NCI-H82 treated with DMSO at 0.1 percent for 48 hours (cell line): ENCODE results near the gene C2CD4D.
"Not testable (repeated sequence)": the region's sequence is repeated elsewhere in the genome, so short reads cannot be mapped to it uniquely, and the experiment has no call there.

Experiments
- DNase-seq: peaks from one replicate; lab custom pipeline; 2025; ENCODE audit not compliant: unreplicated experiment; lab: John Stamatoyannopoulos, UW

C2CD4D gene

DNA sequence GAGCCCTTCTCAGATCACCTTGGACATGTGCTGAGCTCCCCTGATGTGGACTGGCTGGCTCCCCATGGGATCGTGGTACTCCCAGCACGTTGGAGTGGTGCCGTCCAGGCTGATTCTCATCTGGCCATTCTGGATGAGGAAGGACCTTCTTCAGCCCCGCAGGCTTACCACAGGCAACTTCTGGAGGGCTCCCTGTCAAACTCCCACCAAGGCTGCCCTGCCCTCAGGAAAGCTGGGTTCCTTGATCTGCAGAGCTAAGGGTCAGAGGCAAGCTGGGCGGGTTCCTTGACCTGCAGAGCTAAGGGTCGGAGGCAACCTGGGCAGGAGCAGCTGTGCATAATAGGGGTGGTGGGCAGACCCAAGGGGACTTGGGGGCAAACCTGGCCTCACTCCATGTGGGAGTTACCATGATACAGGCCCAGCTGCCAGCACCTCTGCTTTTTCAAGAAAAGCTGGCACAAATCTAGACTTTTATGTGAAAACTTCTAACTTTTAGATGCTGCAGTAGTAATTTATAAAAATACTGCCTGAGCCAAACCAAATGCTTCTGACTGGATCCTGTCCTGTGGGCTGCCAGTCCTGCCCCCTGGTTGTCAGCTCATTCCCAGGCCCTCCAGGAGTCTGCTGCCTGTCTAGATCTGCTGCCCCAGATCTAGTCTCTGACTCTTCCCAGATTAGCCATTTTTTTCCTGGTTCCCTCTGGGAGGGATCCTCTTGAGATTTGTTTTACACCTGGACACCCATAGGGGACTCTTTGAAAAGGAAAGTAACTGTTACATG is 19.5 kb upstream of the C2CD4D start:
- no peak for DNase-seq

DNA sequence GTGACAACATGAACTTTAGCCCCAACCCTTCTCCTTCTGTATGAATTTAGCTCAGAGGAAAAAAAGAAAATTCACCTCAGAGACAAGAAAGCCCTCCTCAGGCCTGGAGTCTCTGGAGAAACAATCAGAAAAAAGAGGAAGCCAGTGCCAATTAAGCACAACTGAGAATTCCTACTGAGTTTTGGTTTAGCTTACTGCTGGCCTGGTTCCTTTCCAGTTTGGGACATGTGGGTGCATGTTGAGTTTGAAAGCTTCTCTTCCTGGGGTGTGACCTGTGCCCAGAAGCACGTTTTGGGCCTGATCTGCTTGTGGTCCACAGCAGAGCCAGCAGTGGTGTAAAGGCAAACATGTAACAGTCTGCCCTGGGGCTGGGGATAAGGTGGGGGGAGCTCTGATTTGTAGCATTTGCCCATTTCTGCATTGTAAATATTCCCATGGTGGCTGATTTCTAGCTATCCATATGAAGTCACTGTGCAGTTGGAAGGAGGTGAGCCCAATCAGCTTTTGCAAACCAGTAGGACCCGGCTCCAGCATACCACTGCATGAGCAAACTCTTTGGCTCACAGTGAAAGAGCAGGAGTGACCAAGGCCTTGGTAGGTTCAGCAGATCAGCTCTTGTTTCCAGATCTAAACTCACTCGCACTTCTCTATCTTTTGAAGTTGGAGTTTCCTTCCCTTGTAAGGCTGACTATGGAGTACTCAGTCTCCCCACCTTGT is 18.6 kb upstream of the C2CD4D start:
- DNase-seq: no peak

DNA sequence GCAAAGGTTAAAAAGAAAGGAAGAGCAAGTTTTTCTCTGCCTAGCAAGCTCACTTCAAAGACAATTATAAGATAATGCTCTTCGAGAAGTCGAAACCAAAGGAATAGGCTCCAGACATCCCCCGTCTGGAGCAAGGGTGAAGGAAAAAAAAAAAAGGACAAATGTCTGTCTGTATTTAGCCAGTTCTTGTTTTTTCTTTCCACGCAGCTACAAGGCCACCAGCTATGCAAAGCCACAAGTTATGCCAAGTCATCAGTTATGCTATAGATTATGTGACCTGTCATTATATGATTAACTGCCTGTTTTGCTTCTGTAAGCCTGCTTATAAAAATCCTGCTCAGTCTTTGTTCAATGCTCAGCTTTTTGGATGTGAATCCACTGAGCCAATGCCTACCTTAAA is 16.3 kb upstream of the C2CD4D start:
- DNase-seq: peak; percentile 33

DNA sequence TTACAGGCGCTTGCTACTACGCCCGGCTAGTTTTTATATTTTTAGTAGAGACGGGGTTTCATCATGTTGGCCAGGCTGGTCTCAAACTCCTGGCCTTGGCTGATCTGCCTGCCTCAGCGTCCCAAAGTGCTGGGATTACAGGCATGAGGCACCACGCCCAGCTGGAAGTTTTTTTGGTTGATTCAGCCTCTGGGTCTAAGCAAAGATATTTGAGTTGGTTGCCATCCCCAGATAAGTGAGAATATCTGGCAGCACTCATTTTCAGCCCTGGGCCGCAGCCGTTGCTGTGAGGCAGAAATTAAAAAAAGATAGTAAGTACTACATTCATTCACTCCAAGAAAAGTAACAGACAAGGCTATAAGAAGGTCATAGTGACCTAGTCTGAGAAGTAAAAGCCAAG is 15.9 kb upstream of the C2CD4D start:
- DNase-seq: not testable (repeated sequence)

DNA sequence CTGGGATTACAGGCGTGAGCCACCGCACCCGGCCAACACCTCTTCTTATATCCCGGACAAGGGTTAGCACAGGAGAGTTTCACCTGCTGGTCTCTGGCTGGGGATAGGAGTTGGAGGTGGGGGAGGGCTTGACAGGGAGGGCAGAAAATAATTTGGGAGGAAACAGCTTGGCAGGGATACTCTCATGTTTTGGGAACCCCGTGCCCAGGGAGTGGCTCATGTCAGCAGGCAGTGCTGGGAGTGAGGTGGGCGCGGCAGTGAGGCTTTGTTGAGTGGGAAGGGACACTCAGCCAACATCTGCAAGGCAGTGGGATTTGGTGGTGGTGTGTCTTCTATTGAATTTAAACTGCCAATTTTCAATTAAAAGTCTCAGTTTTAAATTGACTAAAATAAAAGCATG is 15.0 kb upstream of the C2CD4D start:
- no peak for DNase-seq

DNA sequence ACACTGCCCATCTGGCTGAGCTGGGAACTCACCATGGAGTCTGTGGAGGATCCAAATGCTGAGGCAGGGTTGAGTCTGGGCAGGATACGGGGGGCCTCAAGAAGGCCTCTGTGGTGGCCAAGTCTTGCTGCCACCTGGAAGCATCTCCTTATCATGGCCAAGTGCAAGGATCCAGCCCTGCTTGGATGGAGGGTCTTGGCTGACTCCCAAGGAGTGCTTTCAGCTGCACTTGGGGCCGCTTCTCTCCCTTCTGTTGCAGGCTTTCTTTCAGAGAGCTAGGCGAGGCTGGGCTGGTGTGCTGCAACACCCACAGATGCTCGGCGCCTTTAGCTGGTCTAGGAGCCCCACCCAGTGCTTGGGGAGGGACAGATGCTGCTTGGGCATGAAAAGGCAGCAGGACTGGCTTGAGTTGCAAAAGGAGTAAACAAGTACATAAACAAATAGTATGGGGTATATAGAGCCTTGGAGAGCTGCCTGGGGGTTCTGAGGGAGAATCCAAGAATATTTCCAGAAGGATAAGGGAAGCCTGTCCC is 13.9 kb upstream of the C2CD4D start, which contains the start of gene THEM5:
TSS of gene THEM5 (minus strand) at position 302 of the 533 bp plus-strand sequence. CDS start at position 155, 147 bp downstream.
- no peak for DNase-seq

DNA sequence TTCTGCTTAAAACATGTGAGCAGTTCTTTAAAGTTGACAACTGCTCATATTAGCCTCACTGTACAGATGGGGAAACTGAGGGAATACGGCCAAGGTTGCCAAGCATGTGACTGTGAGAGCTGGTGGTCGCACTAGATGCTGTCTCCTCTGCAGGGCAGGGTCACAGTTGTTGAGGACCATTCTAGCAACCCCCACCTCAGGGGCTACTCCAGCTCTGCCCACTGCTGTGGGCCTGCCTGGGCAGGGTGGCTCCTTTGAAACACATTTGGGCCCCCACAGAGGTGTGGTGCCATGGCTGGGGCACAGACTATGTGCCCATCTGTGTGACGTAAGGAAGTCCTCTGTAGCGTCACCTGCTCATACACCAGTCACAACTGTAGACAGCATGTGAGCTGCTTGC is 13.1 kb upstream of the C2CD4D start:
- no peak for DNase-seq

DNA sequence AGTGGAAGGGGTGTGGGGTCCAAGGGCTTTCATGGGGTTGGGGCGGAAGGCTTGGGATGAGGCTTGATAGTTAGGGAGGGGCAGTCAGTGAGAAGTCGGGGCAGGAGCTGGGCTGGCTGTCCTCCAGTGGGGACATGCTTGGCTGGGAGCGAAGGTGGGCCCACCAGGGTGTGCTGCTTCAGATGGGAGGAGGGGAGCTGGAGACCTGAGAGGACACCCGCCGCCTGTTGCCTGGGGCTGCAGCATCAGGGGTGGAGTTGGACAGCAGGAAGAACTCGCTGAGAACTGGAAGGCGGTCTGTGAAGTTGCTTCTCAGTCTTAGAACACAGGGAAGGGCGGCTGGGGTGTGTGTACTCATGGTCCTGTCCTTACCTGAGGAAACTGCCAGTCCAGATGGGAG is 12.3 kb upstream of the C2CD4D start:
- DNase-seq: no peak

DNA sequence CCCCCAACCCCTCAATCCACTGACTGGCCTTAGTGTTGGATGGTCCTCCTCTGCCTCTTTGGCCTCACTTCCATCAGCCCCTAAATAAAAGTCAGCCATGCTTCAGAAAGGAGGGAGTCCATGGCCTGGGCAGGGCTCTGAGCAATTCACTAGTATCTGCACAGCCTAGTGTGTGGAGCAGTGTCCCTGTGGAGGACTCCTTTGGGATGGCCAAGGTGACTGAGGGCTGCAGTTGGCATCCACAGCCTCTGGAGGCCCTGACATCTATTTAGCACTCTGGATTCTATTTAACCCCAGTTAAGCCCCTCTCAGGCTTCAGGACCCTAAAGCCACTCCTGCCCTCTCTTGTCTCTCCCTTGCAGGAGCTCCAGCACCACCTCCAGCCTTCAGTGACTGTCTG is 10.3 kb upstream of the C2CD4D start:
- no peak for DNase-seq

DNA sequence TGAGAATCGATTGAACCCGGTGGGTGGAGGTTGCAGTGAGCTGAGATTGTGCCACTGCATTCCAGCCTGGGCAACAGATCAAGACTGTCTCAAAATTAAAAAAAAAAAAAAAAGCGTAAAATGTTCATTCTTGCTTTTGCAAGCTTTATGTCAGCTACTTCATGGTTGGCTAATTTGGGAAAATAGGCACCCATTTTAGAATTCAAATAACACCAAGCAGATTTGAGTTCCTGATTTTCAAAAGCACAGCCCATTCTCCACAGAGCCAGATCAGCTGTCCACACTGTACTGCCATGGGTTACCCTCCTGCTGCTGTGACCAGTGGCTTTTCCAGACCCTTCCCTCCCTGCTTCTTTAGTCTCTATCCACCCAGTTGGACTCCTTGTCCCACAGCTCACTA is 9.5 kb upstream of the C2CD4D start:
- no peak for DNase-seq

DNA sequence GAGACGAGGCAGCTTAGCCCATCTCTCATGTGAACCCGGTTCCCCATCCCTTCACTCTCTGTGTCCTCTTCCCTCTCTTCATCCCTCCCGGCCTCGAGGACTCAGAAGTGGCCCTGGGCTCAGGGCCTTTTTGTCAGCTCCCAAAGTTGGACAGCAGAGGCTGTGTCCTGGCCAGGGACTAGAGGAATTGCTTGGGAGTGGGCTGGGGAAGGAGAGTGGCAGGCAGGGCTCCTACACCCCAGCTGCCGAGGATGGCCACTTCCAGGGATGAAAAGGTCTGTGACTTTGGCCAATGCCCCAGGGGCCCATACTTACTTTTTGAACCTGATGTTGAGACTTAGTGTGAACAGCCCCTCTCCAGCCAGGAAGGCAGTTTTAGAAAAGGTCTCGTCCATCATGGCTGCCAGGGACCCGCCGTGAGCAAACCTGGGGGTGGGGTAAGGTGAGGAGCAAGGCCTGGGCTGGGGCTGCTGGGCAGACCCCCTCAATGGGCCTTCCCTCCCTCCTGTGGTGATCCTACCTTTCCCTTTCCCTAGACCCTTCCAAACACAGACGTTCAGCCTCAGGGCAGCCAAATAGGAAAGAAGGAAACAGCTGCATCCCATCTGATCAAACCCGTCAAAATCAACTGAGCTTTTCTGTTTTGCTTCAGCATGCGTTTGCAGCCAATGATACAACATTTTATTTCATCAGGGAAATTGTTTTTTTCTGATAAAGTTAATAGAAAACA is 8.4 kb upstream of the C2CD4D start:
- no peak for DNase-seq

DNA sequence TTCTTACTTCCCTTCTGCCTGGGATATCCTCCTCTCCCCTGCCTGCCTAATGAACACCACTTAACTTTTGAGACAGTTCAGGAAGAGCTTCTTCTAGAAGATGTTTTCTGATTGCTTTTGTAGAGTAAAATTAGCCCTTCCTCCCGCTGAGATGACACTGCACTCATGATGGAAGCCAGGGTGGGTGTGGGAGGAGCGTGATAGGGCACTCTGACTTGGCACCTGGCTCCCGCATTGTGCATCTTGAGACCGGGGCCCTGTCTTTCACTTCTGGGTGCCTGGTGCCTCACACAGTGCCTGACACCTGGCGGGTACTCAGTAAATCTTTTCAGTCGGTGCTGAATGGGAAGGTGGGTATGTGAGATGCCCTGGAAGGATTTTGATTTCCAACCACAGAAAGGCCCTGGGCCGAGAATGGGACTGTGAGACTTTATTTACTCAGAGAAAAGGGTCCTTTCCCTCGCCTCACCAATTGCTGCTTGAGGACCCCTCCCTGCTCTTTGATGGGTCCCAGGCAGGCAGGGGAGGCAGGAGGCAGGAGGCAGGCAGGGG is 7.1 kb upstream of the C2CD4D start:
- no peak for DNase-seq

DNA sequence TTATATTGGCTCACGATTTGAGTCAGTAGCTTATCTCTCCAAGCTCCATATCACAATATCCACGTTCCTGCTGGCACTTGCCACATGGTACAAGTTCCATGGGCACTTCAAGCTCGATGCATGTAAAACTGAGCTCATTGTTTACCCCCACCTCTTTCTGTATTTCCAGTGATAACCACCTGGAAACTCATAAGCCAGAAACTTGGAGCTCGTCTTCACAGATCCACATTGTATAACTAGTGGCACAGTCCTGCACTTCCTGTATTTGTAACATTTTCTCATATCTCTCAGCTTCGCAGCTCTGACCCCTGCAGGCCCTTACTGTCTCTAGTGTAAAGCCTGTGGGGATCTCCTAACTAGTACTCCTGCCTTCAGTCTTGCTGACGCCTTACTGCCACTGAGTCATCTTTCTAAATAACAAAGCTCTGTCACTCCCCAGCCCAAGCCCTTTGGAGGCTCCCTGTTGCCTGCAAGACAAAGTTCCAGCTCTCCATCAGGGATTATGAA is 6.5 kb upstream of the C2CD4D start:
- no peak for DNase-seq

DNA sequence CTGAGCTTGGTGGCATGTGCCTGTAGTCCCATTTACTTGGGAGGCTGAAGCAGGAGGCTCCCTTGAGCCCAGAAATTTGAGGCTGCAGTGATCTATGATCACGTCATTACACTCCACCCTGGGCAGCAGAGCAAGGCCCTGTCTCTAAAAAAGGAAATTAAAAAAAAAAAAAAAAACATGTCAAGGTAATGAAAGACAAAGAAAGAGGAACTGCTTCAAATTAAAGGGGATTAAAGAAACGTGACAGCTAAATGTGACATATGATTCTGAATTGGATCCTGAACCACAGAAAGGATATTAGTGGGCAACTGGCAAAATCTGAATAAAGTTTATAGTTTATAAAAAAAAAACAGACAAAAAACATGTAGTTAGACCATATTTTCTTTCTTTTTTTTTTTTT is 3.8 kb upstream of the C2CD4D start:
- no peak for DNase-seq

DNA sequence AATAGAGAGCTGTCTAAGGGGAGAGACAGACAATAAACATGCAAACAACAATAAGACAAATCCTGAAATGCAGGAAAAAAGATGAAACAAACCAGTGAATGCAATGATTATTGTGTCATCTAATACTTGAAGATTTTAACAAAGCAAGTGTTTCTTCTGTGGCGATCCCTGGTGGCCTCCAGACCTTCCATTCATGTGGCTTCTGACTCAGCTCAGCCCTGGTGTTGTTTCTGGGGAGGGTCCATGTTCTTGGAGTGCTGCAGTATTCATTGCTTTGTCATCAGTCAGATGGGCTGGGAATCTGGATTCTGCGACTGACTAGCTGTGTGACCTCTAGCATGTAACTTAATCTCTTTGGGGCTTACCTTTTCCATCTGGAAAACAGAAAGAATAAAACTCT is 1.5 kb upstream of the C2CD4D start:
- DNase-seq: no peak

DNA sequence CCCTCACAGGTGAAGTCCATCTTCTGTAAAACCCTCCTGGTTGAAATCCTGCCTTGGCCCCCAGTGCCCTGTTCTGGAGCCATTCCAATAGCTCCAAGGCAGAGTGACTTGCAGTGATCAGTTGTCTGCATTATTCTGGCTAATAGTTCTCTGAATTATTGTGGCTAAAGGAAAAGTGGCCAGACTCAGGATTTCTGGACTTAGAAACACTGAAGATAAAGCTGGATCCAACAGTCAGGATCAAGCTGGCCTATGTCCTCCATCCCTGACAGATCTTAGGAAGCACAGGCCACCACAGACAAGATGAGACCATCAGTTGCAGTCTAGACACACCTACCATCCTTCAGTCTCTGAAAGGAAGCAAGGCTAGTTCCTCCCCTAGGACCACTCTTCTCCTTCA is 801 bp upstream of the C2CD4D start:
- no peak for DNase-seq

DNA sequence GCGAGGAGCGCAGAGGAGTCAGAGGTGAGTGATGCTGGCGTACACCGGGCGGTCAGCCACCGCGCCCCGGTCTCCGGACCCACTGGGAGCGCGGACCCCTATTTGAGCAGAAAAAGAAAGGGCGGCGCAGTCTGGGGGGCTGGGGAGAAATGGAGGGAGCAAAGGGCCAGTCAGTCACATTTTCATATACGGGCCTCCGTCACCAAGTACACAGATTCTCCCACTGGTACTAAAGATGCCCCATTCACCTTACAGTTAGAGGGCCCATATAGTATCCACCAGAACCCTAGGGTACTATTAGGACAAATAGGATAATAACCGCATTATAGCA is 573 bp downstream of the C2CD4D start:
- DNase-seq: no peak

DNA sequence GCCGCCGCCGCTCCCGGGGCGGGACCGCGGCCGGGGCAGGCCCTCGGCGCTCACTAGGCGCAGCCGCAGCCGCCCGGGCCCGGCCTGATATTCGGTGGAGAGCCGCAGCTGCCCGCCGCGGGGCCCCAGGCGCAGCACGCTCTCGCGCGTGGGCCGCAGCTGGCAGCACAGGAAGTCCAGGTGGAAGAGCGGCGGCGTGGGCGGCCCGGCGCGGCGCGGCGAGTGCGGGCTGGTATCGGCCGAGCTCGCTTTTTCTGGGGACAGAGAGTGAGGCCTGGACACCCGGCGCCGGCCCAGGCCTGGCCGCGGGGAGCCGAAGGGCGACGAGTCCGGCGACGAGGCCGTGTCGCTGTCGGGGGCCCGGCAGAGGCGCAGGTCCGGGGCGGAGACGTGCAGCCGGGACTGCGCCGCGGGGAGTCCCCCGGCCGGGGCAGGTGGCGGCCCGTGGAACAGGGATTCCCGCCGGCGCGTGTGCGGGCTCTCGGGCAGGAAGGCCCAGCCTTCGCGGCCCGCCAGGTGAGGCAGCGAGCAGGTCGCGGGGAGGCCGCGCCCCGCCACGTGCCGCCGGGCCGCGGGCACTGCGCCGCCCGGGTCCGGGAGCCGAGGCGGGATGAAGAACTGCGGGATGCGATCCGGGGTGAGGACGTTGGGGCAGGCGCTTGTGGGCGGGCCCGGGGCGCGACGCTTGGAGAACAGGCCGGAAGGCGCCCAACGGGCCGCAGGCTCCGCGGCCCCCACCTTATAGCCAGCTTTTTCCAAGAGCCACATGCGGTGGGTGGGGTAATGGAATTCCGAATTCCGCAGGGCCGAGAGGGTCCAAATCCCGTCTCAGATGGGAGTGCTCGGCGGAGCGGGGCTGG is 1.2 kb downstream of the C2CD4D start:
- DNase-seq: no peak

DNA sequence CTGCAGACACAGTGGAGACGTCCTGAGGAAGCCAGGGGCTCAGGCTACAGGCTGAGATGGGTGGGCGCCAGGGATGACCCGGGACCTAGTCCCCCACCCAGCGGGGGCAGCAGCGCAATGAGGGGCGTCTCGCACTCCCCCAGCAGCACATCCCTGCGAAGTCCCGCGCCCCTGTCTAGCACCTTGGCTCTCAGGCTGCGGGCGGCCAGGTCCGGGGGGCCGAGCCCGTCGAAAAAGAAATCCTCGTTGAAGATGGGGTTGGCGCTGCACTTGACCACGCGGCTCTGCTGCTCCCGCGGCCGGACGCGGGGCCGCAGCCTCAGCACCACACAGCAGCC is 1.8 kb downstream of the C2CD4D start:
- no peak for DNase-seq

DNA sequence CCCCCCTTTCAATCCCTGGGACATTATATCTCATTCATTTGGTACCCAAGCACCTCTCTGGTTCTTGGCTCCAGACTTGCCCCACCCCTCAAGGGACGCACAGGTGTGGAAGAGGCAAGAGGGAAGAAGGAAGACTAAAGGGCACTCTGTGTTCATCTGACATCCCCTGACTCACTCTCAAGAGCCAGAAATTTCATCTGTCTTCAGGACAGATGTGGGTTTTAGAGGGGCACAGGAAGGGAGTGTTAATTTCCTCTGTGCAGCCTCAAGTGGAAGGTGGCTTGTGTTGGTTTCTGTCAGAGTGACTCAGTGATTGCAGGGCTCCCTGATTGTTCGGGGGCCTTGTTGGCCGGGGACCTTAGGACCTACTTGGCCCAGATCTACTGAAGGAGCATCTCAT is 2.4 kb downstream of the C2CD4D start:
- DNase-seq: no peak

DNA sequence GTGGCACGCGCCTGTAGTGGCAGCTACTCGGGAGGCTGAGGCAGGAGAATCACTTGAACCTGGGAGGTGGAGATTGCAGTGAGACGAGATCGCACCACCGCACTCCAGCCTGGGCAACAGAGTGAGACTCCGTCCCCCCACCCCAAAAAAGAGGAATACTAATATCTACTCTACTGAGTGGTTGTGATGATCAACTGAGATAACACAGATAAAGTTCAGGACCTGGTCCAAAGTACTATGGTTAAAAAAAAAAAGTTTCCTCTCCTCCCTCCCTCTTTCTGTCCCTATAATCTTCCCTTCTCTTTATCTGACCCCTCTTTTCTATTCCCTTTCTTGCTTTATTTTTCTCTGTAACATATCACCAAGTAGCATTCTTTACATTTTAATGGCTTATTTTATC is 4.0 kb downstream of the C2CD4D start:
- no peak for DNase-seq
